ENCODE measurements around the gene OPN1SW.

DNA sequence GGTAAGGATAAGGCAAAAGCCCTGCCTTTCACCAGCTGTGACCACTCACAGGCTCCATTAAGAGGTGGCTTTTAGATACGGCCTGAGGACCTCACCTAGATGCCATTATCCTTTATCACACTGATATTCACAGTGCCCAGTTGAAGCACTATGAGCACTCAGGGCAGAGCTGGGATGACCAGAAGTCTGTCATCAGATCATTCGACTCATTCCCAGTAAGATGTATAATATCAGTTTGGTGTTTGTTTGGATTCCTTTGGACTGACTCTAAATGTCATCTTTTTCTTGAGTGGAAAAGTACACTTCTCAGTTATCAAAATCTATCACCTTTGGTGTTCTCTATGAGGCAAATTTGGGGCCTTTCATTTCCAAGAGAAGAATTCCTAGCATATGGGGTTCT lies 34.9 kb upstream of the OPN1SW start:
- TF ChIP-seq POLR2A (IDR thresholded peaks at IDR 0.05) (no peak), CTCF (IDR thresholded peaks at IDR 0.05) (no peak)
